ENCODE measurements around the gene GPRC5C. TPM values are rescaled to one million over a fixed set of nuclear protein-coding genes. Genes with fewer than 3 reads are reported as not detected.
A peak's percentile ranks its signal among the peaks of the same experiment; 100 is the strongest.

Gene GPRC5C
- total and polyA plus RNA-seq, 2 donors (not counting 1 experiment from before 2014, with no cell fraction given), result 0.66 to 1.1 TPM

- H3K4me1 ChIP-seq (ENCODE audit: control insufficient read depth in 2 of 2, insufficient read depth in 2 of 2, low read length in 2 of 2), result peaks cover 32 to 40% of the 10 kb centered on the region in 2 donors
- H3K9ac ChIP-seq (ENCODE audit: low read length), result peak within 1 kb of the TSS; percentile 75
- WGBS (ENCODE audit: insufficient coverage), result 5% methylated on average over 24 of the region's 25 CpGs
- no peaks in the 10 kb centered on the region for H3K9me3 ChIP-seq (ENCODE audit: control extremely low read depth in 1 of 3, control insufficient read depth in 2 of 3, insufficient read depth in 1 of 3, low read length in 2 of 3)
- H3K4me1 Mint-ChIP-seq, result peaks cover 22% of the 10 kb centered on the region
- no peaks in the 10 kb centered on the region for H3K27me3 ChIP-seq (replicated peaks in 1 of 4; ENCODE audit: control extremely low read depth in 1 of 4, control insufficient read depth in 3 of 4, insufficient read depth in 4 of 4, low read length in 3 of 4)
- ChIA-PET CTCF (interaction anchor here (1.1 to 1.3 kb wide), 2 partner anchors 9 to 66 kb away, joined by 4 to 8 read pairs; partner anchors contain the start of gene CD300LB), POLR2A (no interaction called here)
- no peak within 1 kb of the TSS for H3K4me3 Mint-ChIP-seq
- DNase-seq (peak; percentile 72), ATAC-seq (ENCODE audit: low read depth) (peak; percentile 58)
- peak within 1 kb of the TSS; percentile 59 for H3K27ac Mint-ChIP-seq
- peak within 1 kb of the TSS; percentile 46 to 78 (median 71) for H3K4me3 ChIP-seq (ENCODE audit: control extremely low read depth in 1 of 5, extremely low read depth in 1 of 5, insufficient read depth in 1 of 5, low read depth in 2 of 5, low read length in 4 of 5)
- no peaks in the 10 kb centered on the region for H3K9me3 Mint-ChIP-seq (ENCODE audit: insufficient read depth)
- TF ChIP-seq EZH2 (IDR thresholded peaks at IDR 0.05; ENCODE audit: borderline replicate concordance, insufficient read depth, low read depth, low read length, poor library complexity, severe bottlenecking) (no peak), CTCF (IDR thresholded peaks at IDR 0.05) (no peak)
- peak within 1 kb of the TSS; percentile 89 for H2AFZ ChIP-seq (ENCODE audit: insufficient read depth, low read depth, low read length, poor library complexity, severe bottlenecking)
- peak within 1 kb of the TSS in 1 of 2 donors; percentile 10 for H3K27ac ChIP-seq (ENCODE audit: low read length in 2 of 2)
- intact Hi-C loops (cut with micrococcal nuclease), result no loop called here
- H3K79me2 ChIP-seq (ENCODE audit: control insufficient read depth, insufficient read depth, low read length), result no peaks in the 10 kb centered on the region
- no peaks in the 10 kb centered on the region for H3K36me3 ChIP-seq (replicated peaks in 1 of 2; ENCODE audit: control extremely low read depth in 1 of 2, control insufficient read depth in 1 of 2, extremely low read depth in 1 of 2, insufficient read depth in 2 of 2, low read length in 1 of 2)
- peaks cover 13% of the 10 kb centered on the region for H3K27me3 Mint-ChIP-seq
- H3K4me2 ChIP-seq (replicated peaks; ENCODE audit: low read depth, low read length, poor library complexity, severe bottlenecking), result peak within 1 kb of the TSS; percentile 97
- H4K20me1 ChIP-seq (ENCODE audit: control insufficient read depth, insufficient read depth, low read length, poor library complexity, severe bottlenecking), result no peaks in the 10 kb centered on the region
Measured at GRCh38 chr17:74466111-74466827, 34.4 kb downstream of the GPRC5C start, which contains the start of gene CD300A. Gene CD300A, plus strand, starts transcription at chr17:74466634. Its CDS starts 70 bp downstream, at chr17:74466704.

- Histone ChIP-seq H3K9ac (ENCODE audit: low read length) (peak overlapping the region; percentile 75), H4K20me1 (ENCODE audit: control insufficient read depth, insufficient read depth, low read length, poor library complexity, severe bottlenecking) (no peaks in the 10 kb centered on the region), H3K79me2 (ENCODE audit: control insufficient read depth, insufficient read depth, low read length) (no peaks in the 10 kb centered on the region), H3K4me3 (ENCODE audit: control extremely low read depth in 1 of 5, extremely low read depth in 1 of 5, insufficient read depth in 1 of 5, low read depth in 2 of 5, low read length in 4 of 5) (peak overlapping the region; percentile 46 to 78 (median 56)), H3K27me3 (replicated peaks in 1 of 4; ENCODE audit: control extremely low read depth in 1 of 4, control insufficient read depth in 3 of 4, insufficient read depth in 4 of 4, low read length in 3 of 4) (no peaks in the 10 kb centered on the region), H3K9me3 (ENCODE audit: control extremely low read depth in 1 of 3, control insufficient read depth in 2 of 3, insufficient read depth in 1 of 3, low read length in 2 of 3) (no peaks in the 10 kb centered on the region), H2AFZ (ENCODE audit: insufficient read depth, low read depth, low read length, poor library complexity, severe bottlenecking) (peak overlapping the region; percentile 89), H3K4me2 (replicated peaks; ENCODE audit: low read depth, low read length, poor library complexity, severe bottlenecking) (peak overlapping the region; percentile 97), H3K27ac (ENCODE audit: low read length in 2 of 2) (no peak overlapping the region), H3K4me1 (ENCODE audit: control insufficient read depth in 2 of 2, insufficient read depth in 2 of 2, low read length in 2 of 2) (peaks cover 32 to 40% of the 10 kb centered on the region in 2 donors), H3K36me3 (replicated peaks in 1 of 2; ENCODE audit: control extremely low read depth in 1 of 2, control insufficient read depth in 1 of 2, extremely low read depth in 1 of 2, insufficient read depth in 2 of 2, low read length in 1 of 2) (no peaks in the 10 kb centered on the region)
- Mint-ChIP-seq H3K4me3 (no peak overlapping the region), H3K4me1 (peaks cover 22% of the 10 kb centered on the region), H3K27me3 (peaks cover 13% of the 10 kb centered on the region), H3K9me3 (ENCODE audit: insufficient read depth) (no peaks in the 10 kb centered on the region), H3K27ac (no peak overlapping the region)
- DNase-seq (no peak), ATAC-seq (ENCODE audit: low read depth) (no peak)
- POLR2A ChIA-PET, result no interaction called here
- no peak for TF ChIP-seq EZH2 (IDR thresholded peaks at IDR 0.05; ENCODE audit: borderline replicate concordance, insufficient read depth, low read depth, low read length, poor library complexity, severe bottlenecking)
- no peak for TF ChIP-seq CTCF (IDR thresholded peaks at IDR 0.05)
- CTCF ChIA-PET, result interaction anchor here (1.1 to 1.3 kb wide), 2 partner anchors 9 to 65 kb away, joined by 4 to 8 read pairs; partner anchors contain the start of gene CD300LB
- 1% methylated on average over 11 of the region's 11 CpGs for WGBS (ENCODE audit: insufficient coverage)
- intact Hi-C loops (cut with micrococcal nuclease), result no loop called here
Measured at GRCh38 chr17:74466828-74467184, 34.9 kb downstream of the GPRC5C start.

Data from B cell (primary cell).